CD4-positive, alpha-beta T cell treated with Interferon alpha-2 for 1 hour (primary cell): Measurements from ENCODE around the gene MEA1.

Experiments
- DNase-seq, 2 donors: peaks; one replicate each; pipeline ENCODE4 v3.0.0-alpha.2; 2020 to 2022

Gene MEA1

DNA sequence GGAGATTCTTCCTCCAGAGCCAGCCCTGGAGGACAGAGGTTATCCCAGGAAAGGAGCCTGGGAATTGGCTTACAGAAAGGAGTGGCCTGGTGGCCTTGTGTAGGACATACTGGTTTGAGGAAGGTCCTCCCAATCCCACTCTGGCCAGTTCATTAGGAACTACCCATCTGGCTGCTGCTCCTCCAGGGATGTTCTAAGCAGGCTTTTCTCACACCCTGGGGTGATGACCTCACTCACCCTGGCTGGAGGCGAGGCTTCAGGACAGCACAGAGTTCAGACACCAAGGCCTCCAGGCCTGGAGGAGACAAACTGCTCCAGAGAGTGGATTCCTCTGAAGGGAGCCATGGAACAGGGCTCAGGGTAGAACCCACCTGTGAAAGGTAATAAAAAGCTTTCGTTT is 44.3 kb downstream of the MEA1 start:
- DNase-seq: no peak

DNA sequence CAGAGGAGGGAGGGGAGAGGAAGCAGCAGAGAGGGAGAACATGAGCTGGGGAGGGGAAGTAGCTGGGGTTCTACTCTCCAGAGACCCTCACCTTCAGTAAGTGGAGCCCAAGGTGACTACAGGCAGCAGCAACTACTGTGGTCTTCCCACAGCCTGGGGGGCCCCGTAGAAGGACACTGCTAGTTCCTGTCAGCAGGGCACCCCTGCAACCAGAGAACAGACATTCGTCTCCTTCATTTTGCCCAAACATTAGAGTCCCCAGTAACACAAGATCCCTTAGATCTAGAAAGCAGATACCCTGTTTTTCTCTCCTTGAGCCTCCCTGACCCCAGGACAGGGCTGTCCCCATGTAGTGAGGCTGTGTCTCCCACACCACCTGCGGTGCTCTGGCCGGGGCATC is 45.0 kb downstream of the MEA1 start:
- no peak for DNase-seq

DNA sequence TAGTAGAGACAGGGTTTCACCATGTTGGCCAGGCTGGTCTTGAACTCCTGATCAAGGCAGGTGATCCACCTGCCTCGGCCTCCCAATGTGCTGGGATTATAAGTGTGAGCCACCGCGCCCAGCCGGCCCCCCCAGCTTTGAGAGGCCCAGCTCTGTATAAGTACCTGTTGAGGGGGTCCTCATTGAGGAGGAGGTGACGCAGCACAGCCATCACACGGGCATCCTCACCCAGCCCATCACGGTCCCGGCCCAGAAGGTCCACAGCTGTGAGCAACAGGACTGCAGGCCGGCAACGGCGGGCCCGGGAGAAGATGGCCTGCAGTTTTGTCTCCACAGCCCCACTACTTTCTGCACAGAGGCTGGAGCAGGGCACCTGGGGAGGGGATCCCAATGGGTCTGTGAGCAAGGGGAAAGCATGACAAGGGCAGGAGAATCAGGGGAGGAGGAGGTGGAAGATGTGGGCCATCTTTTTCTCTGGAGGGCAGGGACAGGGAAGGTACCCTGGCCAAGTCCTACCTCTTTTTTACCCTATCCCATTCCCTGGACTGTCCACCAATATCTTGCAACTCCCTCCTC is 45.5 kb downstream of the MEA1 start:
- DNase-seq: no peak

DNA sequence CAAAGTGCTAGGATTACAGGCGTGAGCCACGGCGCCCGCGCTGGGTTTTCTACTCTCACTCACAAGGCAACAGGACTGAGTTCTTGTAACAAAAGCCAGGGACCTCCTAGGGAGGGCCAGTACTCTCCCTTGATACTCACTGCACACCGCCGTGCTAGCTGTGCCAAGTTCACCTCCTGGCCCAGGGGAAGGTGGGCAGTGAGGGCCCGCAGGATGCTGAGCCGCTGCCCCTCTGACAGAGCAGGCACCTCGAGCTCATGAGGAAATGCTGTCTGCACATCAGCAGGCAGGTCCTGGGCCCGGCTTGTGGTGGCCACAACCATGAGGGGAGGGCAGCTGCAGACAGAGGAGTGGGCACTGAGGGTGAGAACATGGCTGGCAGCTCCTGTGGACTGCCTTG is 46.5 kb downstream of the MEA1 start:
- DNase-seq: no peak

DNA sequence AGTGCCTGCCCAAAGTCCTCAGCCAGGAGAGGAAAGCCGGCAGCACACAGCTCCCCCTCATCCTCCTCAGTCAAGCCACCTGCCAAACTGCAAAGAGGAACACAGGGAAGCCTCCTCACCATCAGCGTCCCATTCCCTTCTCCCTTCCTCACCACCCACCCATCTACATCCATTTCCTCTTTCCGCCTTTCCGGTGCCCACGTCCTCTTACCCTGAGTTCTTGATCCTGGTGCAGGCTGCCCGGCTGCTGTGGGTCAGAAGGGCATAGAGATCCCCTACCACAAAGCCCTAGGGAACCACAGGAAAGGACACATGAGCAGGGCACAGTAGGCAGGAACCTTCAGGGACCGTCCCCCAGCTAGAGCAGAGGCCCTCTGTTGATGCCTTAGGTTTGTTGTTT is 47.2 kb downstream of the MEA1 start:
- no peak for DNase-seq

DNA sequence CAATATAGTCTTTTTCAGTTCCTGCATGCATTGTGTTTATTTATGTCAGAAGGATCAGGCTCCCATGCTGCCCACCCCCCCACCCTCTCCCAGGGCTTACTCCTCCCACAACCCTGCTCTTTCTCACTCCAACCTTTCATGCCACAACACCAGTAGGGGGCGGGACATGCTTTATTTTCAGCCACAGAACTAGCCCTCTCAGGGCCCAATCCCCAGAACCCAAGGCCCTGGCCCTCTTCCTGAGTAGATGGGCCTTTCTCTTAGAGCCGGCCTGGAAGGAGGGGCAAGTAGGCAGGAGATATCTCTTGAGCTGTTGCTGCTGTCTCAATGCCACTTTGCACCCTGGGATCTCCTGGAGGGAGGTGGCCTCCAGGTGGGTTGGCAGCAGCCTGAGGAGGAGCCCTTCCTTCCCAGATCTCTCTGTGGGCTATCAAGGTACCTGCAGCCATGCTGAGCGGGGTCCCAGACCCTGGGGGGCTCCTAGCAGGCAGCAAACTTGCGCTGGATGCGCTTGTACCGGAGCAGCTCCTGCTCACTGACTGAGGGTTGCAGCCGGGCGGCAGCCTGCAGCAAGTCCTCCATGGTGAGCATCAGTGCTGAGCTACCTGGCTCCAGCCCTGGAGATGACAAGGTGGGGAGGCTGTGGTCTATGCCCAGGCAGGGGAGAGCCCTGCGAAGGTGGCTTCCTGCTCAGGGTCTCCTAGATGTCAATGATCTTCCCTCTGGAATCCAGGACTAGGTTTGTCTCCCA is 49.7 kb downstream of the MEA1 start:
- peak in 1 of 2 donors; percentile 54 for DNase-seq

DNA sequence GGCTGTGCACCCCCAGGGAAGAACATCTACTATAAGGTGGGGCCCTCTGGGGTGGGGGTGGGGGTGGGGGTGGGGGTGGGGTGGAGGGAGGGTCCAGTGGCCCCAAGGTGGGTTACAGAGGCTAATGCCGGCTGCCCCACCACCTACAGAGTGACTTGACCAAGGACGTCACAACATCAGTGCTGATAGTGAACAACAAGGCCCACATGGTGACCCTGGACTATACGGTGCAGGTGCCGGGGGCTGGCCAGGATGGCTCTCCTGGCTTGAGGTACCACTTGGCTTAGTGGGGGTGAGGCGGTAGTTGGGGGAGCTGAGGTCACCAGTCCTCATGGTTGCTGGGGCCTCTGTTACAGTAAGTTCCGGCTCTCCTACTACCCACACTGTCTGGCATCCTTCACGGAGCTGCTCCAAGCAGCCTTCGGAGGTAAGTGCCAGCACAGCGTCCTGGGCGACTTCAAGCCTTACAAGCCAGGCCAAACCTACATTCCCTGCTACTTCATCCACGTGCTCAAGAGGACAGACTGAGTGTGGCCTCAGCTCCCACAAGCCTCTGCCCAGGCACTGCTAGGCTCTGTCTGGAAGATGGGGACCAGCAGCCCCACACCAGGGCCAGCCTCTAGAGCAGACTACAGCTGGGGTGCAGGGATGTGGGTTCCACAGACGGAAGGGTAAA is 50.4 kb downstream of the MEA1 start:
- no peak for DNase-seq

DNA sequence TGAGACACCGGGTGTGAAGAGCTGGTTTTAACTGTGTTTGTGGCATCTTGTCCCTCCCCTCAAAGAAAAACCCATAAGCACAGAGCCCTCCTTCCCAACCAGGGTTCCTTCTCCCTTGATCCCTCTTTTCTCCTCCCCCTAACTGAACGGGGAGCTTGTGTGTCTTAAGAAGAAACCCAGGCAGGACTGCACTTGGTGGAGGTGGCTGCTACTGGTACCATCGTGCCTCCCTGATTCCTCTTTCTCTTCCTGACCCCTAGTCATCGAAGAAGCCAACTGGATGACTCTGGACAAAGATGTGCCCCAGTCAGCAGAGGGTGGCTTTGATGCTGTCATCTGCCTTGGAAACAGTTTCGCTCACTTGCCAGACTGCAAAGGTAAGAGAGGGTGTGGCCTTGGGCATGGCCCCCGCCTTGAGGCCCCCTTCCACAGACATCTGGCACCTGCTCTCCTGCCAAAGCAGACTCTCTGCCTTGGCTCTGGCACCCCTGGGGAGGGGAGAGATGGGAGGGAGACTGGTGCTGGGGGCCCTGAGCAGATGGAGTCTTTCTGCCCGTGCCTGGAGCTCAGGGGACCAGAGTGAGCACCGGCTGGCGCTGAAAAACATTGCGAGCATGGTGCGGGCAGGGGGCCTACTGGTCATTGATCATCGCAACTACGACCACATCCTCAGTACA is 51.1 kb downstream of the MEA1 start:
- no peak for DNase-seq

DNA sequence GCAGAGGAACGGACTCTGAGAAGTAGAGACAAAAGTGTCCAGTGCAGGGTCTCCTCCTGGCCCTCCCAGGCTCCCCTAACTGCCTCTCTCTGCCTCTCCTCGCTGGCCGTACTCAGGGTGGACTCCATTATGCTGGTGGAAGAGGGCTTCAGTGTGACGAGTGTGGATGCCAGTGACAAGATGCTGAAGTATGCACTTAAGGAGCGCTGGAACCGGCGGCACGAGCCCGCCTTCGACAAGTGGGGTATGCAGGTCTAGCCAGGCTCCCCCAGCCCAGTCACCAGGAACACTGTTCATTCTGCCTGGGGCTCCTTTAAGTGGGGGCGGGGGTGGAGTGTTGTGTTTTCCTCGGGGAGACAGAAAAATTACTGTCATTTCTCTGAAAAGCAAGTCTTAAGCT is 51.6 kb downstream of the MEA1 start:
- no peak for DNase-seq
